HG02970 (cell line): ENCODE data around the gene CSF1.

ENCODE experiments used
- ATAC-seq: cut with Tn5 transposase; IDR thresholded peaks from one replicate; pipeline ENCODE4 v1.9.1; 2021; ENCODE audit warnings: mild to moderate bottlenecking, moderate library complexity, moderate number of reproducible peaks; ENCODE audit not compliant: unreplicated experiment, low FRiP score

CSF1 gene

DNA sequence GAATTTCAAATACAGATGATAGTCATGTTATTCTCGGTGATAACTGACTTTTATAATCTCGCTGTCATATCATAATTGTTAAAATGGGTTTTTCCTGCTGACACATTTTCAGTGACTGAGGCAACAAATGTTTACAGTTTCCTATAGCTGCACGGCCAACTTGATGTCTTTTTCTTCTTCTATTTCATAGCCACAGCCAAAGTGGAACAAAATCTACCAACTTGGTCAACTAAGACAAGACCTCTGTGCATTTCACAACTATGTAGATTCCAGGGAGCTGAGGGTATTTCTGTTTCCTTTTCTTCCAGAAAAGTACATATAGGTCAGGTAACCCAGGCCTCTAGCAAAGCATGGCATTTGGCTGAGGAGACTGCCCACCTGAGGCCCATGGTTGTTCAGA is 63.5 kb downstream of the CSF1 start:
- no peak for ATAC-seq

DNA sequence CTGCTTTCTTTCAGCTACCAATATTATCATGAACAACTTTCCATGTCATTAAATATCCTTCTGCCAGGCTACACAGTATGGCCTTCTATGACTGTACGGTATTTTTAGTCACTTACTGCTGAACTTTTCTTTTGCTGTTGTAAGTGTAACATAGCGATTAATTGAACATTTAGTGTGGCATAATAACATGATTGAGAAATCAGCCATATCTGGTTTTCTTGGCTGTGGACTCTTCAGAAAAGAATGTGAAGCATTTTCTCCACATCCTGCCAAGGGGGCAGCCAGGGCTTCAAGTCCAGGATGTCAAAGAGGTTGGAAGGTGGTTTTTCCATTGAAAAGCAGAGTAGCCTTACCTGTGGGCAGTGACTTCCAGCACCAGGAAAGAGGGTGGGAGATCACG is 65.1 kb downstream of the CSF1 start:
- ATAC-seq: no peak

DNA sequence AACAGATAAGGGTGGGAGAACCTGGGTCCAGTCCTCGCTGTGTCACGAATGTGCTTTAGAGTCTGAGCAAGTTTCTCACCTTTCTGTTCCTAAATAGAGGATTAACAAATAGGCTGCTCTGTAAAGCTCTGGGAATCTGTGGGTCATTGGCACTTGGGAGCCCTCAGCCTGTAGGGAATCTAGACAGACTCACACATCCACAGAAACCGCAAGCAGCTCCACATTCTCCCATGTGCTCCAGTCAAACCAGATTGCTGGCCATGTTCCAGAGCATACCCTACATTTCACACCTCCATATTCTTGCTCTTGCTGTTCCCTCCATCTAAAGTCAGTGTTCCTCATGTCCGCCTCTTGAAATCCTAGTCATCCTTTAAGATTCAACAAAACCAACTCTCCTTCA is 66.1 kb downstream of the CSF1 start:
- ATAC-seq: no peak

DNA sequence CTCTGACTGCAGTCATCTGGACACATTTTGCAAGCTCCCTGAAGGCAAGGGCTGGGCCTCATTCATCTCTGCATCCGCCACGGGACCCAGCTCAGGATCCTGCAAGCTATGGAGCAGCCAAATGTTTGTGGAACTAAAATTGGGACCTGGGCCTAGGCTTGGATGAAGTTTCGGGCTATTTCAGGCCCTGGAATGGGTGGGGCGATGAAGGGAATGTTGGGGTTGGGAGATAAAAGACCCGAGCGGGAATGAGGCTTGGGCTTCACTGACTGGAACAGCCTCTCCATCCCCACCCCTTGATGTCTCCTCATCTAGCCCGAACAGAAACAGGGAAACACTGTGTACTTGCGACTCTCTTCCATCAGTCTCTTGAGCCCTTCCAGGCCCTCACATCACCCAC is 66.6 kb downstream of the CSF1 start:
- ATAC-seq: no peak

DNA sequence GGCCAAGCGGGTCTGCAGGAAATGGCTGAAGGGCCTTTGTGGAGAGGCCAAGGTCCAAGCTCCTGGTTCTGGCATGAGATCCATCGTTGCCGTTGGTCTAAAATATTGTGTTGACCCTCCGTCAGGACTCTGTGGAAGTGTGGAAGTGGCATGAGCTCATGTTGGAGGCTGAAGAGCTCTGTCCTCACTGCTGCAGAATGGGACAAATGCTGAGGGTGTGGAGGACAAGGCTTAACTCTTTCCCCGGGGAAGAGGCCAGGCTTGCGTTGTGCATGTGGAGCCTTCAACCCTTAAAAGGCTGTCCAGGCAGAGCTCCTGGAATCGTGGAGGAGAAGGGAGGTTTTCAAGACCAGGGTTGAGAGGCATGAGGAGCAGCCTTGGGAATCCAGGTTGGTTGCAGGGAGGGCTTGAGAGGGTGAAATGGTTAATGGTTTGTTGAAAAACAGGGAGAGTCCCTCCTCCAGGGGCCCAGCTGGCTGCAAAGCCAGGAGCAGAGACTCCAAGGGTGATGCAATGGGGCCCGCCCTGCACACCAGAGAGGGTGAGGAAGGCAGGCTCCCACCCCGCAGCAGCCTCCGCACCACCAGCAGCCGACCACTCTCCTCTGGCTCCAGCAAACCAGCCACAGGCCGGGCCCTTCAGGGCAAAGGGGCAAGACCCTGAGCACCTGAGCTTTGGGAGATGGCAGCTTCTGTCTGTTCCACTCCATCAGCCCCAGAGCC is 67.2 kb downstream of the CSF1 start:
- ATAC-seq: no peak

DNA sequence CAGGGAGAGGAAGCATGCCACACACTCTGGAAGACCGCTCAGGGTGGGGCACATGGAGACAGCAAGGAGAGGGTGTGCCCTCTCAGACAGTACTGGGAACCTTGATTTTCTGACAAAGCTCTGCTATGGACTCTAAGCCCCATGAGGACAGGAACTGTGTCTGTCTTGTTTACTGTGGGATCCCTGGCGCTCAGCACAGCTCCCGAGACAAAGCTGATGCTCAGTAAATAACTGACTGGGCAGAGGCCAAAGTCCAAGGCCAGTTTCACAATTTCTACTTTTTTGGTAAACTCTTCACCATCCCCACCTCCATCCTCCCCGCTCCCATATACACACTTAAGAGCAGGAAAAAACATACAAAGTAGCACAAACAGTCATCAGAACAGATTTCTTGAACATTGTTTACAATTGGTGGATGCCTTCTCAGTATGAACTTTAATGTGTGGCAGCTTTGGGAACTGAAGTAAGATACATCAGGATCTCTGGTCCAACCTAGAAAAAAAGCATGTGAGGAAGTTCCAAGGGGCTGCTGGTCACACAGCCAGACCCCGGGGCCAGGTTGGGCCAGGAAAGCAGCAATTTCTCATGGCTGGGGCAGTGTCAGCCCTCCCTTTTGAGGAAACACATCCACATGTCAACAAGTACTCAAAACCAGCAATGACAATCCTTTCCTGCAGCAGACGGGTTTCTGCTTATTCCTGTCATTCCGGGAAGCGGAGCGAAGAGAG is 68.3 kb downstream of the CSF1 start:
- no peak for ATAC-seq

DNA sequence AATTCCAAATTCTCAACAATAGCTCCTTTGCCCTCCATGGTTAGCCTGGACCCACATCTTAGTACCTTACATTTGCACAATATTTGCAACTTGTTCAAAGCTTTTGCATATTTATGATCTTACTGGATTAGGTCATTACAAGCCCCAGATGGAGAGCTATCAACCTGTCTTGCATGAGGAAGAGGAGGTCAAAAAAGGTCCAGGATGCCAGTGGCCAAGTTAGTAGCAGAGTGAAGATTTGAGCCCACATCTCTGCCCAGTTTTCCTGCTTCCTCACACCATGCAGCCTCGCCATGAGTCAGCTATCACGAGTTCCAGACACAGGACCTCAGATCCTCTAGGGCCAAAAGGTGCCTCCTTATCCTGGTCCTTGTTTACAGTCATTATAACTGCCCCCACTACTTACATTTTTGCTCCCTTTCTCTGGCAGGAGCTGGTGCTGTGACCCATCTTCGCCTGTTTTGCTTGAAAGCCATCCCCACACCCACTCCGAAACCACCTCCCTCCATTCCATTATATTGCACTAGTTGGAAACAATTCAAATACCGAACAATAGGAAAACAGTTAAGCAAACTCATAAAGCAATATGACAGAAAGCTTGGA is 68.9 kb downstream of the CSF1 start:
- ATAC-seq: no peak
